Measurements from ENCODE around the gene CPSF4L.

Gene CPSF4L

DNA sequence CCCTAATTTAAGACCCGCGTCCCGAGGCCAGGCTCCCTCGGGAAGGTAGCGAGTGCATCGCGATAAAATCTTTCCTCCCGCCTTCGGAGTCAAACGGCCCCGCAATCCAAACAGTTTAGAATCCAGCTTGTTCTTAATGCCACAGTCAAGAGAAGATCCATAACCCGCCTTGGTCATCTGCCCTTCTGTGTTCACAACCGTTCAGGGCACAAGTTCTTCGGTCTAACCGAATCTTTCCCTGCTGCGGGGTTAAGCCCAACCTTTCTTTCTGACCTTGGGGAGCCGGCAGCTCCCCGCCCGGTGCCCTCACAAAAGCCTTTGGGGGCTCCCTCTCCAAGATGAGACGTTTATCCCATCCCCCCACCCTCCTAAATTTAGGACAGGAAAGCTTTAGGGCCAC is 30.3 kb downstream of the CPSF4L start:
- no peak for FAIRE-seq

DNA sequence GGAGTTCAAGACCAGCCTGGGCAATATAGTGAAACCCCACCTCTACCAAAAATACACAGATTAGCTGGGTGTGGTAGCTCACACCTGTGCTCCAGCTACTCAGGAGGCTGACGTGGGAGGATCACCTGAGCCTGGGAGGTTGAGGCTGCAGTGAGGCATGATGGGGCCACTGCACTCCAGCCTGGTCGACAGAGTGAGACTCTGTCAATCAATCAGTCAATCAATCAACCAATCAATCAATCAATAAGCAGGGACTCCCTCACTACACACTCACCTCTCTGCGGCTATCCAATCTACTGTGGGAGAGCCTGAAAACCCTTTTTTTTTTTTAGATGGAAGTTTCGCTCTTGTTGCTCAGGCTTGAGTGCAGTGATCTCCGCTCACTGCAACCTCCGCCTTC is 31.6 kb downstream of the CPSF4L start:
- FAIRE-seq, result no peak

DNA sequence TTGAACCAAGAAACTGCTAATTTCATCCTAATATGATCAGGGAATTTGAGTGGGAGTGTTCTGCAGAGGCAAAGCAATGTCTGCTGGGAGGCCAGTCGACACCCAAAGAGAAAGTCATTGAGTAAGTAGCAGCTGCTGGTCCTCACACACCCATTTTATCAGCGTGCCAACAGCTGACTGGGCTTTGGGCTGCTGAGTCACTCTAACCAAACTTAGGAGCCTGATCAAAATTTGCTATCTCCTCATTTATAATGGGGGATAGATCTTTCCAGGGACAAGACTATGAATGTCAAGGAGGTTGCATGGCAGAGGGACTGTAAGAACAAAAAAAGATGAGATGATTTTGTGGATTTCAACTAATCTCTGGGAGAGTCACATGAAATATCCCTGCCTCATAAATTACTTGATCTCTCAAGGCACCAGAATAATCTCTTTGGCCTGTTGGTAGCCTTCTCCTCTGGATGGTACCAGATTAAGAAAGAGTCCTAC is 32.9 kb downstream of the CPSF4L start:
- FAIRE-seq, result no peak

DNA sequence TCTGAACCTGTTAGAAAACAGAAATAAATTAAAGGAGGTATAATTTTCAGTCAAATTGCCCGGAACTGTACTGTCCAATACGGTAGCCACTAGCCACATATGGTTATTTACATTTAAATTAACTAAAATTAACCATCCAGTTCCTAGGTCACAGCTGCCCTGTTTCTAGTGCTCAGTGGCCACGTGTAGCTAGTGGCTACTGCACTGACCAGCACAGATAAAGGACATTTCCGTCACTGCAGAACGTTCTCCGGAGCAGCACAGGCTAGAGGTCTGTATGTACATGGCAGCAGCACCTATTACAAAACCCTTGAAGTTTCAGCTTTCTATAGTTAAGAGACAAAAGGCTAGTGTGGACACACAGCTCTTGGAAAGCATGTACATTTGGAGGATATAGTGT is 33.7 kb downstream of the CPSF4L start:
- FAIRE-seq, result no peak

DNA sequence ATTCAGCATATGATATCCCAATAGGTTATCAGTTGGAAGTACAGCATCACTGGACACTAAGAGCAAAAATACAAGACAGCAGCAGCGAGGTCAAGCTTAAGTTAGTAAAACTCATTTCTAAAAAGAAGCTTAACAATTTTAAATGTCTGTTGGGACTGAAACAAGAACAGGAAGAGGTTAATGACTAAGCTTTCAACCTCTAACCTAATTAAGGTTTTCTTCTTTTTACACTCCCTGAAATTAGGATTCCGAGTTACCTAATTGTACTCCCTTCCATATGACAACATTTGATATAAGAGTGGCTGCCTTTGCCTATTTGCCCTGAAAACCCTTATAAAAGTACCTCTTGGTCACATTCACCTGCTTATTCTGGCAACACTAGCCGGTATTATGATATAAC is 34.3 kb downstream of the CPSF4L start:
- no peak for FAIRE-seq

DNA sequence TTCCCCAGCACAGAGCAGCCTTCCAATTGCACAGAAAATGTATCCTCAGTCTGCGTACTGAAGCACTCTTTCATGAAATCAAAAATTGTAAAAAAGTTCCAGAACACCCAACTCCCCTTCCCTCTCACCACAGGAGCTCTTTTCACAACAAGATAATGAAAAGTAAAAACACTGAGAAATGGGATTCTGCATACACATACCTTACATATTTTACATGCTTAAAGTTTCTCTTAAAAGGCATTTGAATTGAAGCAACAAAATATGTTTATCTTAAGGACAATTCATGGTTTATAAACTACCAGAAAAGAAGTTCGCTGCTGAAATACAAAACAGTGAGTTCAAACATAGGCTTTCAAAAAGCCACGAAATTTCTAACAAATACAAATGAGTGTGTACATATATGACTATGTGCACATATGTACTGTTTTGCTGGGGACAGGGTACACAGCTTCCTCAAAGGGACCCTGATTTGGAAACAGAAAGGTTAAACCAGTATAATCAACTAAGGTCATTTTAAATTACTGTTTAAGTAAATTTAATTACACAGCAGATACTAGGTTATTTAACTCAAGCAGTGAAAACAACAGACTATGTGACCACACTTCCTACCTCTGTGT is 35.0 kb downstream of the CPSF4L start:
- no peak for FAIRE-seq

DNA sequence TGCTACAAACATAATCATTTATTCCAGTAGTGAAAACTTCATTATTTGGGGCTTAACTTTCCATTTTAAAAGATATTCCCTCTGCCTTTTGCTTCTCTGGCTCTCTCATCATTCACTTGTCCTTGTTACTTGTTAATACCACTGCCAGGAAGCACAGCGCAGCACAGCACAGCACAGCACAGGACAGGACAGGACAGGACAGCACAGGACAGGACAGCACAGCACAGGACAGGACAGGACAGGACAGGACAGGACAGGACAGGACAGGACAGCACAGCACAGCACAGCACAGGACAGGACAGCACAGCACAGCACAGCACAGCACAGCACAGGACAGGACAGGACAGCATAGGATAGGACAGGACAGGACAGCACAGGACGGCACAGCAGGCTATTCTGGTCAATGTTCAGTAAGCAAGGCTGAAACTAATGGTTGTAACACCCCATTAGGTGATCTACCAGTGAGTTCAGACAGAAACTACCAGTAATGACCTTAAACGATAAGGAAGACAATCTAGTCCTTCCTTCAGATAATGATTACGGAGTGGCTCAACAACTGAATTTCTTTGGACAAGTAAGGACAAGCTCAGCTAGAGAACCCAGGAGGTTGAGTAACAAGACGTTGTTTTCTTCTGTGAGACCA is 36.9 kb downstream of the CPSF4L start:
- no peak for FAIRE-seq

DNA sequence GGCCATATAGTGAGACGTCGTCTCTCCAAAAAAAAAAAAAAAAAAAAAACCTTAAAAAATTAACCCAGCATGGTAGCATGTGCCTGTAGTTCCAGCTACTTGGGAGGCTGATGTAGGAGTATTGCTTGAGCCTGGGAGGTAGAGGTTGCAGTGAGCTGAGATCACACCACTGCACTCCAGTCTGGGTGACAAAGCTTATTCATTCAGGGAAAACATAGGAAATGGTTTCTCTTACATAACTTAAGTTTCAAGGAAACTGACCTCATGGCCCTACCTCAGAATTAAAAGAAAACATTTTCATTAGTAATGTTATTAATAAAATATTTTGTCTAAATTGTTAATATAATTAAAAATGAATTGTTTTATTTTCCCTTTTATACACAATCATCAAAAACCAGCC is 37.4 kb downstream of the CPSF4L start:
- FAIRE-seq, result no peak

DNA sequence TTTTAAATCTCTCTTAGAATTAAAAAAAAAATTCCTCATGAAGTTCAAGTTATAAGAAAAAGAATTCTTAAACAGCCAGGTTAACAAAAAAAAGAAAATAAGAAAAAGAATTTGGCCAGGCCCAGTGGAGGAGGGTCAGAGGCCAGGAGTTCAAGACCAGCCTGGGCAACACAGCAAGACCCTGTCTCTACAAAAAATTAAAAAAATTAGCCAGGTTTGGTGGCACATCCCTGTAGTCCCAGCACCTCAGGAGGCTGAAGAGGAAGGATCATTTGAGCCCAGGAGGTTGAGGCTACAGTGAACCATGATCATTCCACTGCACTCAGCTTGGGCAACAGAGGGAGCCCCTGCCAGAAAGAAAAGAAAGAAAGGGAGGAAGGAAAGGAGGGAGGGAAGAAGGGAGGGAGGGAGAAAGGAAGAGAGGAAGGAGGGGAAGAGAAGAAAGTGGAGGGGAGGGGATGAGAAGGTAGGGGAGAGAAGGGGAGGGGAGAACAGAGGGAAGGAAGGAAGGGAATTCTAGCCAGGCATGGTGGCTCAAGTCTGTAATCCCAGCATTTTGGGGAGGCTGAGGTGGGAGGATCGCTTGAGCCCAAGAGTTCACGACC is 38.0 kb downstream of the CPSF4L start:
- no peak for FAIRE-seq

DNA sequence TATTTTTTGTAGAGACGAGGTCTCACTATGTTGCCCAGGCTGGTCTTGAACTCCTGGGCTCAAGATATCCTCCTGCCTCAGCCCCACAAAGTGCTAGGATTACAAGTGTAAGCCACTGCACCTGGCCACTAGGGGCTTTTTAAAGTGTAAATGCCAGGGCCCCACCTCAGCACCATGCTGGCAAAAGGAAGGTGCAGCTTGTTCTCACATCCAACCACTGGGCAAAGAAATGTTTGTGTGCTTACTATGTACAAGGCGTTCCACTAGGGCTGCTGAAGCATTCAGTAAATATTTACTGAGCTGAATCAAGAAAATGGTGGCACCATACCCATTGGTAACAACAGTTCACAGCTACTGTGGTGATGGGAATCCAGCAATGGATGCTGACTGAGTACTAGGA is 46.2 kb downstream of the CPSF4L start:
- FAIRE-seq, result no peak

DNA sequence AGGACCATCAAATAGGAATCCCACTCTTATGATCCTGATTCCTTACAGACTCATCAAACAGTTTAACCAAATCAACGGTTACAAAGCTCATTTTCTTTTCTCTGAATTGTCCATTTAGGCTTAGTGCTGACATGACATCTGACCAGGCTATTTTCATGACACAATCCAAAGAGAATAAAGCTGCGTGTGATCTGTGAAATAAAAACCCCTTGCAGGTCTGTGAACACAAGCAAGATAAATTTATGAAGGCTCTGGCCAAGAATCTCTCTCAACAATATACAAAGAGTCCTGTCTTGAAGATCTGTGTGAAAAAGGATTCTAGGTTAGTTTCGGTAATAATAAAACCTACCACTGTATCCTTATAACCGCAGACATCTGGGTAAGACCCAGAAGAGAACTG is 46.8 kb downstream of the CPSF4L start:
- FAIRE-seq, result no peak

DNA sequence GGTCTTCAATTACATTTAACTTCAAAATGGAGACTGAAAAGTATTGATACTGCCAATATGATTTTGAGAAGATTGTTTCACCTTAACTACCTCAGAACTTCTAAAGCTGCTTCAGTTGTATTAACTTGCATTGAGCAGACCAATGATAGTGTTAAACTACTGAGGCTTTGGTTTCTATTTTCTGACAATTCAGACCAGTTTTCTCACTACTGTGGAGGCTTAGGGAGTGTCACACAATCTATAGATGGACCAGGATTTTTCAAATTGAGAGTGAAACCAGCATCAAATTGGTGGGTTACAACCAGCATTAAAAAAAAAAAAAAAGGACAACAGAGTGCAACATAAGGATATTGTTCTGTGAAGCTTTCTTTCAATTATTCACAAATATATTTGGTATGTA is 47.7 kb downstream of the CPSF4L start:
- FAIRE-seq, result no peak

DNA sequence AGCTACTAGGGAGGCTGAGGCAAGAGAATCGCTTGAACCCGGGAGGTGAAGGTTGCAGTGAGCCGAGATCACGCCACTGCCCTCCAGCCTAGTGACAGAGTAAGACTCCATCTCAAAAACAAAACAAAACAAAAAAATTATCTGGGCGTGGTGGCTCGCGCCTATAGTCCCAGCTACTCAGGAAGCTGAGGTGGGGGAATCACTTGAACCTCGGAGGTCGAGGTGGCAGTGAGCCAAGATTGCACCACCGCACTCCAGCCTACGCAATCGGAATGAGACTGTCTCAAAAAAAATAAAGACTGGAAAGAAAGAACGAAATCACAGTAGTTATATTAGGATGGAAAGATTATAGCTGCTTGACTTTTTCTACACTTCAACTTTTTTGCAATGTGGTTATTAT is 49.9 kb downstream of the CPSF4L start:
- FAIRE-seq, result no peak

DNA sequence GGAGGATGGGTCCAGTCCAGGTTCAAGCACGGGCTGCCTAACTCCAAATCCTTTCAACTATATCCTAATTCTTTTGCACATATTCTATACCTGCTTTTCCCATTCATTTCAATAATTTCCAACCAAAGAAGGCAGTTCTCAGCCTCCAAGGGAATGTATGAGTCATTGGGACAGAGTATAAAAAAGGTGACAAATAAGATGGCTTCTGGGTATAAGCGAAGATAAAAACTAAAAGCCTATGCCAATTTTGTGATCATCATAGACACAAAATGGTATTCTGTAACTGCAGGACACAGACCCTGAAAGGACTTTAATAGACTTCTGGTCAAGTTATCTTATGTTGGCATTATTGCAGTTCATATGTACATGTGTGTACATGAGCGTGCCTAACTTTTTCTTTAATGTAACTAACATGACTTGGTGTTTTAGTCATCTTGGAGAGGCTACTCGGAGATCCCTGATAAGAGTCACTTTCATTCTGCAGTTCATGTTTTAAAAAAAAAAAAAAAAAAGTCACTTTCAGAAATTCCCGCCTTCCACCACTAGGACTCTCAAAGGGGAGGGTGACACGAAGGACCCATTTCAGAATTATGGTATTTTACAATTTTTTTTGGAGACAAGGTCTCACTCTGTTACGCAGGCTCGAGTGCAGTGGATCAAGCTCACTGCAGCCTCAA is 51.5 kb downstream of the CPSF4L start:
- no peak for FAIRE-seq

DNA sequence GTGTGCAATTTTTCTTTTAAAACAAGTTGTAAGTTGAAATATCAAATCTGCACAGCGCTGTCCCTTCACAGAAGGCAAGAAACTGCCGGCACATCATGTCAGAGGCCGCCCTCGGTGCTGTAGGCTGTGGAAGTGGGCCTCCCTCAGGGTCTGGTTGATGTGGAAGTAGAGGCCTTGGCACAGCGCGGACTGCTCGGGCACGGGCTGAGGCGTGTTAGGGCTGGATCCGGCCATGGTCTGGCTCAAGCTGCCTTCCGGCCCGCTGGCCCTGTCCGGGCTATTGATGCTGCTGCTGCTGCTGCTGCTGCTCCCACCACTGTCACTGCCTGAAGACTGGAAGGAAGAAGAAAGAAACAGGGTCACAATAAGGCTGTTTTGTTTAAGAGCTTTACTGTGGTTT is 52.2 kb downstream of the CPSF4L start:
- no peak for FAIRE-seq

DNA sequence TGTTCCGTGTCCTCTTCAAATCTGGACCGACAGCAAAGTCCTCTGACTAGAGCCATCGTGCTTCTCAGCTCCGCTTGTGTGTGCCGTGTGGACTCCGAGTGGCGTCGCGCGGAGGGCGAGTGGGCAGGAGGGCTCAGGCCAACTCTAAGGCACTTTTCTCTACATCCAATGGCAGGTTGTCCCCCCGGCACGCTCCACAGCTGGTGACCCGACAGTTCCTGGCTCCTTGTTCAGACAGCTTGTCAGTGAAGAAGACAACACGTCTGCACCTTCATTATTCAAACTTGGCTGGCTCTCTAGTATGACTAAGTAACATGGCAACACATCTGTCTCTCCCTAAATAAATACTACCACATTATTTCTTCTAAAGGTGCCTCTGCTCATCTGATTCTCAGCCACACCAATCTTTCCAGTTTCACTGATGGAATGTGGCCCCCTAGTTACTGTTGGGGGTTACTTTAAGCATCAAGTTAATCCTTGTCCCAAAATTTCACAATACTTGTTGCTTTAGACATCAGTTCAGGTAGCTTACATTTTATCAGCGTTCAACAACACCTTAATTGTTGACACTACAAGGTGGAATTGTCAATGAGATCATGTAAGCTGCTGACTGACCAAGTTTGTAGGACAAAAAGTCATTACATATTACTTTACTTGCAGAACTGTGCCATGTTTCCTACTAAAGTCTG is 53.4 kb downstream of the CPSF4L start:
- no peak for FAIRE-seq

DNA sequence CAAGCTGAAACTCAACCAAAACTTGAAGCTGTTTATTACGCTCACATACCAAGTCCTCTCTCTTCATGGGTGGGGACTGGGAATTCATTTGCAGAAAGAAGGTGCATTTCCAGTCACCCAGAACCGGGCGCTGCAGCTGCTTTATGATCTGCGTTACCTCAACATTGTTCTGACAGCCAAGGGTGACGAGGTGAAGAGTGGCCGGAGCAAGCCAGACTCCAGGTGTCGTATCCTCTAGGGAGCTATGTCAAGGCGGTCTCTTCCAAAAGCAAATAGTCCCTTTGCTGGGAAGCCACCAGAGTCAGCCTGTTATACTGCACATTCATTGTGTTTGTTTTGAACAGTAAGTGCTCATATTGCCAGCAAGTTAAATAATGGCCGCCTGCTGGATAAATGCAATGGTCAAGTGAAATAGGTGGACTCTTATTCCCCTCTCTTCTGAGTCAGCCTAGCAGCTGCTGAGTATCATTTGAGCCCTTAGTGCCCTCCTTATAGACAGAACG is 56.2 kb downstream of the CPSF4L start:
- no peak for FAIRE-seq

DNA sequence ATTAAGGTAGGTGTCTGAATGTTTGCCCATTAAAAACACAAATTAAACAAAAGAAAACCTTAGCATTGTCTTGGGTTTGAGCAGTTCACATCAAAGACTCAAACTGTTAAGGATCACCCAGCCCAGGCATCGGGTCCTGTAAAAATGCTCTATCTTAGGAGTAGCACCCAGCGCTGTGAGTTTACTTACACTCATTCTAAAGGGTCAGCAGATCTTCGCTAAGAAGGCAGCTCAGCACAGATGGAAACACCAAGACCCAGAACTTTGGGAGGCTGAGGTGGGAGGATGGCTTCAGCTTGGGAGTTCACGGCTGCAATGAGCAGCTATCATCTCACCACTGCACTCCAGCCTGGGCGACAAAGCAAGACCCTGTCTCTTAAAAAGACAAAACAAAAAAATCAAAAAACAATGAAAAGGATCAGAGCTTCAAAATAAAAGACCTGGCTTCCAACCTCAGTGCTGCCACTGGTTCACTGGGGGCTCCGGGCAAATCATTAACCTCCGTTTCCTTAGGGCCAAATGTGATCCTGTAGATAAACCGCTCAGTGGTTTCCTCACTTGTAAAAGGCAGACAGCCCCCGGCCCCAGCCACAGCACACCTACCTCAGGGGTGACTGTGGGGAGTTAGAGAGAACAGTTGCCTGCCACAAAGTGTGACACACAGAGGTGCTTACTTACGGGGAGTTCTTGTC is 57.7 kb downstream of the CPSF4L start:
- FAIRE-seq, result no peak

DNA sequence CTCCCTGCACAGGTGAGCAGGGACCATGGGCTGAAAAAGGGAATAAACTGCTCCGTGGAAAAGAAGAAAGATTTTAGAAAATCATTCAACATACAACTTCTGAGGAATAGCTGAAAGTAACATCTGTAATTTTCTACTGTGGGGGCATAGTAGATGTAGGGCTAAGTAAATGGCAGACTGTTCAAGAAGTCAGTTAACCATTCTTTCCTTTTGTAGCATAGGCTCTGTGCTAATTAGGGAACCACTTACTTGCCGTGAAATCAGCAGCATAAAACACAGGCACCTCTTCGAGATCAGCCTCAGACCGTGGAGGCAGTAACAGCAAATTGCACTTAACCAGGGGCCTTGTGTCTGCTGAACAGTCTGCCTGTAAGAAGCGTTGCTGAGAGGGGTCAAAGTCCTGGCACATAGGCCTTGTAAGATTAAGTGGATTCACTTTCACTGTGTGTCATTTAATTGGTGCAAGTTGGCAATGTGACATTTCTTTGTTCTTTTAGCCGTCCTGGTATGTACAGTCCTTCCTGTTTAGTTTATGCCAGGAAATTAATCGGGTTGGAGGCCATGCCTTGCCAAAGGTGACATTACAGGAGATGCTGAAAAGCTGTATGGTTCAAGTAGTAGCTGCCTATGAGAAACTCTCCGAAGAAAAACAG is 58.4 kb downstream of the CPSF4L start:
- FAIRE-seq, result no peak

DNA sequence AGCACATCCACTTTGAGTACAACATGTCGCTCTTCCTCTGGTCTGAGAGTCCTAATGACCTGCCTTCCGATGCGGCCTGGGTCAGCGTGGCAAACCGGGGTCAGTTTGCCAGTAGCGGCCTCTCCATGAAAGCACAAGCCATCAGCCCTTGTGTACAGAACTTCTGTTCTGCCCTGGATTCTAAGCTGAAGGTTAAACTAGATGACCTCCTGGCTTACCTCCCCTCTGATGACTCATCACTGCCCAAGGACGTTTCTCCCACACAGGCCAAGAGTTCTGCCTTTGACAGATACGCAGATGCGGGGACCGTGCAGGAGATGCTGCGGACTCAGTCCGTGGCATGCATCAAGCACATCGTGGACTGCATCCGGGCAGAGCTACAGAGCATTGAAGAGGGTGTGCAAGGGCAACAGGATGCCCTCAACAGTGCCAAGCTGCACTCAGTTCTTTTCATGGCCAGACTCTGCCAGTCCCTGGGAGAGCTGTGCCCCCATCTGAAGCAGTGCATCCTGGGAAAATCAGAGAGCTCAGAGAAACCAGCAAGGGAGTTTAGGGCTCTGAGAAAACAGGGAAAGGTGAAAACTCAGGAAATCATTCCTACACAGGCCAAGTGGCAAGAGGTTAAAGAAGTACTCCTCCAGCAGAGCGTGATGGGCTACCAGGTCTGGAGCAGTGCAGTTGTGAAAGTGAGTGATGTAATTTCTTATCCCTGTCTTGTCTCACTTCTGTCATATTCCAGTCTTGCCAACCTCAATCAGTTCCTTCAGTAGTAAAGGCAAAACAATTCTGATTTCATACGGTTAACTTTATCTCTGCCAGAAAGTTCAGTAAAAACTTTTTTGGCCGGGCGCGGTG is 60.2 kb downstream of the CPSF4L start:
- no peak for FAIRE-seq

DNA sequence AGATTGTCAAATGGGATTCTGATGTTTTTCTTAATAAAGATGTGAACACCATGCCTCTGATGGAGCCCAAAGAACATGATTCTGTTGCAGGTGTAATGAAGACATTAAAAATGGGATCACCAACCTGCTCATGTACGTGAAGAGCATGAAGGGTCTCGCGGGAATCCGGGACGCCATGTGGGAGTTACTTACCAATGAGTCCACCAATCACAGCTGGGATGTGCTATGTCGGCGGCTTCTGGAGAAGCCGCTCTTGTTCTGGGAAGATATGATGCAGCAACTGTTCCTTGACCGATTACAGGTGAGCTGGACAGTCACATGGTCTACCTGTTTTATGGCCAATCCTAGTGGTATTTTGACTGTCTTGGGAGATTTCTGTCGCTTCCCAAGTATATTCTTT is 61.2 kb downstream of the CPSF4L start:
- FAIRE-seq, result no peak

Measured in G401.6 (cell line).